Muscle of leg (tissue), 11 donors: Measurements from ENCODE around the gene CACNG7. TPM values are rescaled to one million over a fixed set of nuclear protein-coding genes. Genes with fewer than 3 reads are reported as not detected.
"Not testable (repeated sequence)": the region's sequence is repeated elsewhere in the genome, so short reads cannot be mapped to it uniquely, and the experiment has no call there.

Source experiments
- DNase-seq: peaks from one replicate; pipeline ENCODE4 v3.0.0; 2013
- H3K27ac ChIP-seq: one replicate; pipeline ENCODE4 v1.5.1; 2013; ENCODE audit warnings: mild to moderate bottlenecking, low read length, control low read depth
- H3K27me3 ChIP-seq: one replicate; pipeline ENCODE4 v1.6.1; 2013; ENCODE audit warnings: low read length; ENCODE audit not compliant: control insufficient read depth, insufficient read depth
- H3K36me3 ChIP-seq: one replicate; pipeline ENCODE4 v1.6.1; 2013; ENCODE audit warnings: low read length; ENCODE audit not compliant: control insufficient read depth, insufficient read depth
- H3K4me1 ChIP-seq: one replicate; pipeline ENCODE4 v1.6.1; 2013; ENCODE audit warnings: low read length; ENCODE audit not compliant: control insufficient read depth, insufficient read depth
- H3K4me3 ChIP-seq: one replicate; pipeline ENCODE4 v1.5.1; 2013; ENCODE audit warnings: low read length, control low read depth
- H3K9me3 ChIP-seq: replicated peaks from 2 replicates; pipeline ENCODE4 v1.6.1; 2013; ENCODE audit warnings: low read depth, low read length; ENCODE audit not compliant: control insufficient read depth
- WGBS: methylation state at CpG from one replicate; pipeline ENCODE4 v1.1.5; 2013; ENCODE audit warnings: missing lambda C conversion rate; ENCODE audit not compliant: insufficient coverage; 5-methylcytosine and 5-hydroxymethylcytosine counted together
- polyA plus RNA-seq, 8 donors: library from polyadenylated mRNA; unstranded; fragments of 120-200 nt; gene quantifications; one replicate each; pipeline versions ENCODE4 v1.2.1 to v1.2.3, GENCODE V29; 2013; ENCODE audit warnings: inconsistent platforms in 1 of 8, low replicate concordance in 1 of 8; ENCODE audit not compliant: insufficient read length in 8 of 8, insufficient read depth in 1 of 8
- total RNA-seq: library from RNA; stranded (reverse); fragments of 120-200 nt; gene quantifications from one replicate; pipeline ENCODE4 v1.2.4, GENCODE V29; 2013

The CACNG7 gene
- total and polyA plus RNA-seq, 9 donors, result 0.04 to 2.1 (median 1.0) TPM; not detected in 1

GRCh38 chr19:53869805-53870484 lies 39.1 kb upstream of the CACNG7 start:
- not testable (repeated sequence) for H3K9me3 ChIP-seq, H3K27me3 ChIP-seq, DNase-seq
- H3K4me1 ChIP-seq, result peaks cover 61% of the 10 kb centered on the region
- 0% methylated on average over 3 of the region's 24 CpGs for WGBS
- peak overlapping the region; percentile 66 for H3K4me3 ChIP-seq
- H3K36me3 ChIP-seq, result peaks cover 41% of the 10 kb centered on the region
- peak overlapping the region; percentile 96 for H3K27ac ChIP-seq

- Histone ChIP-seq H3K27ac (peak overlapping the region; percentile 62), H3K9me3 (no peaks in the 10 kb centered on the region), H3K36me3 (peaks cover 46% of the 10 kb centered on the region), H3K4me1 (peaks cover 57% of the 10 kb centered on the region), H3K4me3 (peak overlapping the region; percentile 29), H3K27me3 (no peaks in the 10 kb centered on the region)
- 14% methylated on average over 5 of the region's 5 CpGs for WGBS
- DNase-seq, result peak; percentile 63
These were observed 38.6 kb upstream of the CACNG7 start for GRCh38 chr19:53870485-53870844.

- Histone ChIP-seq H3K36me3 (peaks cover 54% of the 10 kb centered on the region), H3K4me3 (peak overlapping the region; percentile 6), H3K27me3 (no peaks in the 10 kb centered on the region), H3K27ac (peak overlapping the region; percentile 13), H3K9me3 (no peaks in the 10 kb centered on the region), H3K4me1 (peaks cover 51% of the 10 kb centered on the region)
- DNase-seq, result peak; percentile 48
- WGBS, result 50% methylated on average over 6 of the region's 7 CpGs
These were observed 37.6 kb upstream of the CACNG7 start for GRCh38 chr19:53871454-53871853.

DNA sequence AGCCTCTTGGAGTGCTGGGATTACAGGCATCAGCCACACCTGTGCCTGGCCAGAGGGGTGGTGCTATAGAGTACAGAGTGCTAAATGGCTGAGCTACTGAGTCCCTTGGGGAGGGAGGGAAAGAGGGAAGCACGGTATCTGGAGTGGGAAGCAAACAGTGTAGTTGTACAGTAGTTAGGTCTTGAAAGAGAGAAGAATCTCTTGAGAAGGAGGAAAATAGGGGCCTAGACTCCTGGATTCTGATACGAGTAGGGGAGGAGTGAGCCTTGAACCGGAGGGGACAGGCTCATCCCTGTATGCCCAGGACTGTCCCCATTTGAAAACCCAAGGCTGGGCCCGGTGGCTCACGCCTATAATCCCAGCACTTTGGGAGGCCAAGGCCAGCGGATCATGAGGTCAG lies 36.3 kb upstream of the CACNG7 start:
- DNase-seq, result peak; percentile 22
- no peaks in the 10 kb centered on the region for H3K27me3 ChIP-seq
- H3K27ac ChIP-seq, result peak overlapping the region; percentile 1
- H3K4me3 ChIP-seq, result no peak overlapping the region
- H3K4me1 ChIP-seq, result peaks cover 50% of the 10 kb centered on the region
- H3K9me3 ChIP-seq, result no peaks in the 10 kb centered on the region
- WGBS, result 68% methylated on average over 6 of the region's 6 CpGs
- peaks cover 63% of the 10 kb centered on the region for H3K36me3 ChIP-seq

DNA sequence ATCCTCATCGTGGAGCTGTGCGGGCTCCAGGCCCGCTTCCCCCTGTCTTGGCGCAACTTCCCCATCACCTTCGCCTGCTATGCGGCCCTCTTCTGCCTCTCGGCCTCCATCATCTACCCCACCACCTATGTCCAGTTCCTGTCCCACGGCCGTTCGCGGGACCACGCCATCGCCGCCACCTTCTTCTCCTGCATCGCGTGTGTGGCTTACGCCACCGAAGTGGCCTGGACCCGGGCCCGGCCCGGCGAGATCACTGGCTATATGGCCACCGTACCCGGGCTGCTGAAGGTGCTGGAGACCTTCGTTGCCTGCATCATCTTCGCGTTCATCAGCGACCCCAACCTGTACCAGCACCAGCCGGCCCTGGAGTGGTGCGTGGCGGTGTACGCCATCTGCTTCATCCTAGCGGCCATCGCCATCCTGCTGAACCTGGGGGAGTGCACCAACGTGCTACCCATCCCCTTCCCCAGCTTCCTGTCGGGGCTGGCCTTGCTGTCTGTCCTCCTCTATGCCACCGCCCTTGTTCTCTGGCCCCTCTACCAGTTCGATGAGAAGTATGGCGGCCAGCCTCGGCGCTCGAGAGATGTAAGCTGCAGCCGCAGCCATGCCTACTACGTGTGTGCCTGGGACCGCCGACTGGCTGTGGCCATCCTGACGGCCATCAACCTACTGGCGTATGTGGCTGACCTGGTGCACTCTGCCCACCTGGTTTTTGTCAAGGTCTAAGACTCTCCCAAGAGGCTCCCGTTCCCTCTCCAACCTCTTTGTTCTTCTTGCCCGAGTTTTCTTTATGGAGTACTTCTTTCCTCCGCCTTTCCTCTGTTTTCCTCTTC lies 35.1 kb upstream of the CACNG7 start:
- peaks cover 54% of the 10 kb centered on the region for H3K4me1 ChIP-seq
- 87% methylated on average over 50 of the region's 51 CpGs for WGBS
- DNase-seq, result peak; percentile 27
- H3K36me3 ChIP-seq, result peaks cover 63% of the 10 kb centered on the region
- no peaks in the 10 kb centered on the region for H3K9me3 ChIP-seq
- peak overlapping the region; percentile 35 for H3K27ac ChIP-seq
- no peaks in the 10 kb centered on the region for H3K27me3 ChIP-seq
- H3K4me3 ChIP-seq, result no peak overlapping the region

GRCh38 chr19:53874606-53874990 lies 34.5 kb upstream of the CACNG7 start:
- Histone ChIP-seq H3K4me1 (peaks cover 56% of the 10 kb centered on the region), H3K27me3 (peaks cover 2% of the 10 kb centered on the region), H3K4me3 (no peak overlapping the region), H3K36me3 (peaks cover 63% of the 10 kb centered on the region), H3K27ac (peak overlapping the region; percentile 35), H3K9me3 (no peaks in the 10 kb centered on the region)
- WGBS, result 71% methylated on average over 5 of the region's 6 CpGs
- no peak for DNase-seq

- peaks cover 52% of the 10 kb centered on the region for H3K4me1 ChIP-seq
- H3K27ac ChIP-seq, result no peak overlapping the region
- peaks cover 9% of the 10 kb centered on the region for H3K27me3 ChIP-seq
- DNase-seq, result peak; percentile 27
- H3K9me3 ChIP-seq, result no peaks in the 10 kb centered on the region
- H3K4me3 ChIP-seq, result no peak overlapping the region
- 80% methylated on average over 7 of the region's 17 CpGs for WGBS
- H3K36me3 ChIP-seq, result peaks cover 58% of the 10 kb centered on the region
These were observed 33.3 kb upstream of the CACNG7 start for GRCh38 chr19:53875602-53876325.

DNA sequence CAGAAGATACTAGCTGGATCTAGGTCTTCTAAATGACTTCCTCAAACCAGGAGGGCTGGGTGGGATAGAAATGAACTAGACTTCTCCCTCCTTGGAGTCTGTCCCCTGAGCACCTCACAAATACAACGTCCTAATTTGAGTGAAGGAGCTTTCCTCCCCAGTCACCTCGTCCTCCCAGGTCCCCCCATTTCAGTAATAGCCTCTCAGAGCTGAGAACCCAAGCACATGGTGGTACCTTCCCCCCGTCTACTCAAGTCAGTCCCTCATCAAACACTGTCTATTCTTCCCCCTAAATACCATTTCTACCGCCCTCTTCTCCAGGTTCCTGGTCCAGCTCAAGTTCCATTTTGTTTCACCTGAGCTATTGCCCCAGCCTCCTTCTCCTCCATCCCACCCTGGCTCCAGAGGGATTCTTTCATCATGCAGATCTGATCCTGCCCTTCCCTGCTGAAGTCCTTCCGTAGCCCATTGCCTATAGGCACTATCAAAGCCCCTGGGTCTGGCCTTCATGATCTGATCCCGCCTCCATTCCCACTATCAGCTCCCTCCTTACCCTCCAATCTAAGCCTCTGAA lies 32.3 kb upstream of the CACNG7 start:
- peak; percentile 35 for DNase-seq
- Histone ChIP-seq H3K27ac (peak overlapping the region; percentile 35), H3K4me3 (no peak overlapping the region), H3K4me1 (peaks cover 54% of the 10 kb centered on the region), H3K27me3 (peaks cover 18% of the 10 kb centered on the region), H3K9me3 (no peaks in the 10 kb centered on the region), H3K36me3 (peaks cover 50% of the 10 kb centered on the region)
- 76% methylated on average over 5 of the region's 6 CpGs for WGBS

DNA sequence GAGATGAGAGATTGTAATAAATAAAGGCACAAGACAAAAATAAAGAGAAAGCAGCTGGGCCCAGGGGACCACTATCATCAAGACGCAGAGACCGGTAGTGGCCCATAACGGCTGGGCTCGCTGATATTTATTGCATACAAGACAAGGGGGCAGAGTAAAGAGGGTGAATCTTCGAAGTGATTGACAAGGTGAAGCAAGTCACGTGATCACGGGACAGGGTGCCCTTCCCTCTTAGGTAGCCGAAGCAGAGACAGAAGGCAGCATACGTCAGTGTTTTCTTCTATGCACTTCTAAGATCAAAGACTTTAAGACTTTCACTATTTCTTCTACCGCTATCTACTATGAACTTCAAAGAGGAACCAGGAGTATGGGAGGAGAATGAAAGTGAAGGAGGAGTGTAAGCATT lies 31.7 kb upstream of the CACNG7 start:
- Histone ChIP-seq H3K9me3 (no peaks in the 10 kb centered on the region), H3K4me3 (no peak overlapping the region), H3K27me3 (peaks cover 24% of the 10 kb centered on the region), H3K36me3 (peaks cover 45% of the 10 kb centered on the region), H3K27ac (no peak overlapping the region), H3K4me1 (peaks cover 56% of the 10 kb centered on the region)
- DNase-seq, result peak; percentile 57
- 62% methylated on average over 5 of the region's 10 CpGs for WGBS

DNA sequence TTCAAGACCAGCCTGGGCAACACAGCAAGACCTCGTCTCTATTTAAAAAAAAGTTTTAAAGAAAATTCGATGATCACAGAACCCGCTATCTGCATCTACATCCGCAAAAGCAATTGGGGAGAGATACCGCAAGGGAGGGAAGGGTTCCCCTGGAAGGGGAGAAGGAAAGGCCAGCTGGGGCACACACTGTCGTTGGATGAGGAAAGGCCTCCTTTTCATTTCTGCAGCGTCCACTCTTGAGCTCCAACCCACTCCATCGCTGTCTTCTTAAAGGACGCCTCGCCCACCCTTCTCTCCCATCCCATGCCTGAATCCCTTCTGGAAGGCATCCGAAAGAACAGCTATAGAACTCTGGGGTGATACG lies 30.3 kb upstream of the CACNG7 start:
- DNase-seq, result no peak
- peaks cover 34% of the 10 kb centered on the region for H3K36me3 ChIP-seq
- peaks cover 38% of the 10 kb centered on the region for H3K27me3 ChIP-seq
- peak overlapping the region; percentile 71 for H3K4me3 ChIP-seq
- no peaks in the 10 kb centered on the region for H3K9me3 ChIP-seq
- H3K27ac ChIP-seq, result peak overlapping the region; percentile 80
- 66% methylated on average over 8 of the region's 12 CpGs for WGBS
- peaks cover 59% of the 10 kb centered on the region for H3K4me1 ChIP-seq
